ENCODE measurements around the gene STK24.

STK24 gene

GRCh38 chr13:98557937-98558792 lies 18.7 kb downstream of the STK24 start:
- in situ Hi-C loops (cut with MboI; ENCODE audit: low sequenced_read_pairs) = no loop called here

GRCh38 chr13:98556968-98557631 lies 19.8 kb downstream of the STK24 start:
- in situ Hi-C loops (cut with MboI; ENCODE audit: low sequenced_read_pairs) = no loop called here

GRCh38 chr13:98556142-98556816 lies 20.6 kb downstream of the STK24 start:
- in situ Hi-C loops (cut with MboI; ENCODE audit: low sequenced_read_pairs) = no loop called here

GRCh38 chr13:98549728-98550317 lies 27.1 kb downstream of the STK24 start:
- in situ Hi-C loops (cut with MboI; ENCODE audit: low sequenced_read_pairs) = no loop called here

GRCh38 chr13:98549006-98549727 lies 27.7 kb downstream of the STK24 start:
- in situ Hi-C loops (cut with MboI; ENCODE audit: low sequenced_read_pairs) = no loop called here

GRCh38 chr13:98548230-98548629 lies 28.7 kb downstream of the STK24 start:
- in situ Hi-C loops (cut with MboI; ENCODE audit: low sequenced_read_pairs) = no loop called here

- in situ Hi-C loops (cut with MboI; ENCODE audit: low sequenced_read_pairs) = no loop called here
Observed at GRCh38 chr13:98547455-98547854, 29.5 kb downstream of the STK24 start.

GRCh38 chr13:98546402-98546801 lies 30.5 kb downstream of the STK24 start:
- in situ Hi-C loops (cut with MboI; ENCODE audit: low sequenced_read_pairs) = no loop called here

GRCh38 chr13:98544104-98544710 lies 32.7 kb downstream of the STK24 start:
- in situ Hi-C loops (cut with MboI; ENCODE audit: low sequenced_read_pairs) = no loop called here

GRCh38 chr13:98543378-98544103 lies 33.4 kb downstream of the STK24 start:
- in situ Hi-C loops (cut with MboI; ENCODE audit: low sequenced_read_pairs) = no loop called here

- in situ Hi-C loops (cut with MboI; ENCODE audit: low sequenced_read_pairs) = no loop called here
Observed at GRCh38 chr13:98542568-98543377, 34.1 kb downstream of the STK24 start.

- in situ Hi-C loops (cut with MboI; ENCODE audit: low sequenced_read_pairs) = no loop called here
Observed at GRCh38 chr13:98541701-98542203, 35.2 kb downstream of the STK24 start.

GRCh38 chr13:98541191-98541590 lies 35.7 kb downstream of the STK24 start:
- in situ Hi-C loops (cut with MboI; ENCODE audit: low sequenced_read_pairs) = no loop called here

- in situ Hi-C loops (cut with MboI; ENCODE audit: low sequenced_read_pairs) = no loop called here
Observed at GRCh38 chr13:98540476-98540875, 36.4 kb downstream of the STK24 start.

GRCh38 chr13:98539666-98540065 lies 37.2 kb downstream of the STK24 start:
- in situ Hi-C loops (cut with MboI; ENCODE audit: low sequenced_read_pairs) = no loop called here

- in situ Hi-C loops (cut with MboI; ENCODE audit: low sequenced_read_pairs) = no loop called here
Observed at GRCh38 chr13:98538876-98539275, 38.0 kb downstream of the STK24 start.

GRCh38 chr13:98537740-98538139 lies 39.2 kb downstream of the STK24 start:
- in situ Hi-C loops (cut with MboI; ENCODE audit: low sequenced_read_pairs) = no loop called here

GRCh38 chr13:98537306-98537705 lies 39.6 kb downstream of the STK24 start:
- in situ Hi-C loops (cut with MboI; ENCODE audit: low sequenced_read_pairs) = no loop called here

- in situ Hi-C loops (cut with MboI; ENCODE audit: low sequenced_read_pairs) = no loop called here
Observed at GRCh38 chr13:98536729-98537128, 40.2 kb downstream of the STK24 start.
